ENCODE measurements around the gene SLC25A14.
"Not testable (repeated sequence)": the region's sequence is repeated elsewhere in the genome, so short reads cannot be mapped to it uniquely, and the experiment has no call there.

Gene SLC25A14

GRCh38 chrX:130339408-130340222, at the start of gene SLC25A14:
Gene SLC25A14 (plus strand): TSS chrX:130339919. CDS start chrX:130340279, 360 bp downstream.
- in situ Hi-C loops (cut with MboI; ENCODE audit: low sequenced_read_pairs): no loop called here

GRCh38 chrX:130295519-130296296, 44.0 kb upstream of the SLC25A14 start:
- in situ Hi-C loops (cut with MboI; ENCODE audit: low sequenced_read_pairs): no loop called here

GRCh38 chrX:130296297-130296678, 43.4 kb upstream of the SLC25A14 start:
- in situ Hi-C loops (cut with MboI; ENCODE audit: low sequenced_read_pairs): no loop called here

GRCh38 chrX:130296743-130297142, 43.0 kb upstream of the SLC25A14 start:
- in situ Hi-C loops (cut with MboI; ENCODE audit: low sequenced_read_pairs): no loop called here

- in situ Hi-C loops (cut with MboI; ENCODE audit: low sequenced_read_pairs): no loop called here
These were observed 40.3 kb upstream of the SLC25A14 start for GRCh38 chrX:130299279-130300009.

- in situ Hi-C loops (cut with MboI; ENCODE audit: low sequenced_read_pairs): no loop called here
These were observed 39.8 kb upstream of the SLC25A14 start for GRCh38 chrX:130300010-130300282.

- in situ Hi-C loops (cut with MboI; ENCODE audit: low sequenced_read_pairs): no loop called here
These were observed 38.3 kb upstream of the SLC25A14 start for GRCh38 chrX:130301405-130301804.

- in situ Hi-C loops (cut with MboI; ENCODE audit: low sequenced_read_pairs): no loop called here
These were observed 37.7 kb upstream of the SLC25A14 start for GRCh38 chrX:130301977-130302376.

- in situ Hi-C loops (cut with MboI; ENCODE audit: low sequenced_read_pairs): no loop called here
These were observed 34.9 kb upstream of the SLC25A14 start for GRCh38 chrX:130304587-130305368.

- in situ Hi-C loops (cut with MboI; ENCODE audit: low sequenced_read_pairs): not testable (repeated sequence)
These were observed 19.8 kb upstream of the SLC25A14 start for GRCh38 chrX:130319886-130320285.

GRCh38 chrX:130321550-130321949, 18.2 kb upstream of the SLC25A14 start:
- in situ Hi-C loops (cut with MboI; ENCODE audit: low sequenced_read_pairs): no loop called here

- in situ Hi-C loops (cut with MboI; ENCODE audit: low sequenced_read_pairs): no loop called here
These were observed 9.6 kb upstream of the SLC25A14 start for GRCh38 chrX:130330146-130330545.

- in situ Hi-C loops (cut with MboI; ENCODE audit: low sequenced_read_pairs): no loop called here
These were observed 9.0 kb upstream of the SLC25A14 start for GRCh38 chrX:130330706-130331105.

- in situ Hi-C loops (cut with MboI; ENCODE audit: low sequenced_read_pairs): no loop called here
These were observed 3.2 kb upstream of the SLC25A14 start for GRCh38 chrX:130336531-130336930.

GRCh38 chrX:130338869-130339268, 850 bp upstream of the SLC25A14 start:
- in situ Hi-C loops (cut with MboI; ENCODE audit: low sequenced_read_pairs): not testable (repeated sequence)

GRCh38 chrX:130340271-130340670, 552 bp downstream of the SLC25A14 start:
- in situ Hi-C loops (cut with MboI; ENCODE audit: low sequenced_read_pairs): no loop called here

- in situ Hi-C loops (cut with MboI; ENCODE audit: low sequenced_read_pairs): no loop called here
These were observed 3.7 kb downstream of the SLC25A14 start for GRCh38 chrX:130343411-130343810.

GRCh38 chrX:130347321-130347720, 7.6 kb downstream of the SLC25A14 start:
- in situ Hi-C loops (cut with MboI; ENCODE audit: low sequenced_read_pairs): no loop called here

- in situ Hi-C loops (cut with MboI; ENCODE audit: low sequenced_read_pairs): no loop called here
These were observed 11.8 kb downstream of the SLC25A14 start for GRCh38 chrX:130351567-130351966.

GRCh38 chrX:130352050-130352449, 12.3 kb downstream of the SLC25A14 start:
- in situ Hi-C loops (cut with MboI; ENCODE audit: low sequenced_read_pairs): not testable (repeated sequence)

- in situ Hi-C loops (cut with MboI; ENCODE audit: low sequenced_read_pairs): no loop called here
These were observed 36.4 kb downstream of the SLC25A14 start for GRCh38 chrX:130376077-130376476.

Data from HL-60/S4 treated with retinoic acid at 250 ng/mL for 4 days and 3 days (cell line).